ENCODE results near the gene MYMX. TPM values are rescaled to one million over a fixed set of nuclear protein-coding genes. Genes with fewer than 3 reads are reported as not detected.
A peak's percentile ranks its signal among the peaks of the same experiment; 100 is the strongest.

MYMX gene
- total and polyA plus RNA-seq, 2 of the 13 experiments (the other 11 are each of a cell fraction or from before 2014, with no cell fraction given) = not detected

DNA sequence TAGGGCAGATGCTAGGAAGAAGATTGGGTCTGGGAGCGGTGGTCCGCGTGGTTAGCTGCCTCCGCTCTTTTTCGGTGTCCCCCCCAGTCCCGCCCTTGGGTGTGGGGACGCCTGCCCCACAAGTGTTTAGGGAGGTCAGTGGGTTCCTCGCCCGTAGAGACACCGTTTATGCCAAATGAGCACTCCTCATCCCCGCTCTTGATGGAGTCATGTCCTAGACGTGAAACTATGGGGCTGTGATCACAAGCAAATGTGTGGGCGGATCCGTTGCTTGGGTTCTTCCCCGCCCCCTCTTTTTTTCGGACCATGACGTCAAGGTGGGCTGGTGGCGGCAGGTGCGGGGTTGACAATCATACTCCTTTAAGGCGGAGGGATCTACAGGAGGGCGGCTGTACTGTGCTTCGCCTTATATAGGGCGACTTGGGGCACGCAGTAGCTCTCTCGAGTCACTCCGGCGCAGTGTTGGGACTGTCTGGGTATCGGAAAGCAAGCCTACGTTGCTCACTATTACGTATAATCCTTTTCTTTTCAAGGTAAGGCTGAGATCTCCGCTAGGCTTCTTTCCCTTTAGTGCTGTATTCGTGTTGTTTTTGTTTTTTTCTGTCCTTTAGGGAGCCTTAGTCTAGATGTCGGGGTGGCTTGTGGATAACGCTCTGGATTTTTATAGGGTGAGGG, 30.1 kb downstream of the MYMX start, which contains the start of gene HSP90AB1 (continued):
- no peak for TF ChIP-seq NR1H2 (CRISPR knock-in tag; IDR thresholded peaks at IDR 0.05; ENCODE audit: borderline replicate concordance, low read depth)
- no peak; the same call in 1 of the 2 replicates for TF ChIP-seq PHF20 (CRISPR knock-in tag; IDR thresholded peaks at IDR 0.05)
- peak; percentile 91; the same call in 1 of the 2 replicates for TF ChIP-seq ZNF367 (CRISPR knock-in tag; IDR thresholded peaks at IDR 0.05; ENCODE audit: borderline replicate concordance)
- no peak for TF ChIP-seq RORA (CRISPR knock-in tag; IDR thresholded peaks at IDR 0.05)
- TF ChIP-seq SKI (IDR thresholded peaks at IDR 0.05; ENCODE audit: partially characterized antibody) = peak; percentile 72
- 0 out of 2 replicates have a peak, but pooled peaks have one; percentile 8 for TF ChIP-seq ZNF20 (CRISPR knock-in tag; IDR thresholded peaks at IDR 0.05)
- peak; percentile 95 for TF ChIP-seq HDAC6 (IDR thresholded peaks at IDR 0.05; ENCODE audit: low read depth, low read length)
- no peak for TF ChIP-seq ZNF816 (CRISPR knock-in tag; IDR thresholded peaks at IDR 0.05; ENCODE audit: borderline replicate concordance)
- no peak for TF ChIP-seq ZFP36 (IDR thresholded peaks at IDR 0.05; ENCODE audit: borderline replicate concordance, low read depth, low read length, partially characterized antibody)
- TF ChIP-seq MAFF (IDR thresholded peaks at IDR 0.05; ENCODE audit: low read depth, low read length) = no peak; the same call in 1 of the 2 replicates
- TF ChIP-seq KDM5B (CRISPR knock-in tag; IDR thresholded peaks at IDR 0.05; ENCODE audit: borderline replicate concordance) = no peak
- TF ChIP-seq U2AF2 (IDR thresholded peaks at IDR 0.05; ENCODE audit: low read depth, low read length) = no peak
- 0 out of 2 replicates have a peak, but pooled peaks have one; percentile 84 for TF ChIP-seq ATRX (CRISPR knock-in tag; IDR thresholded peaks at IDR 0.05; ENCODE audit: borderline replicate concordance)
- peak; percentile 28; the same call in 1 of the 2 replicates for TF ChIP-seq RARG (CRISPR knock-in tag; IDR thresholded peaks at IDR 0.05; ENCODE audit: low read depth)
- TF ChIP-seq, protein P1, sequence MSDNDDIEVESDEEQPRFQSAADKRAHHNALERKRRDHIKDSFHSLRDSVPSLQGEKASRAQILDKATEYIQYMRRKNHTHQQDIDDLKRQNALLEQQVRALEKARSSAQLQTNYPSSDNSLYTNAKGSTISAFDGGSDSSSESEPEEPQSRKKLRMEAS (IDR thresholded peaks at IDR 0.05) = peak; percentile 80; the same call in 1 of the 2 replicates
- TF ChIP-seq, protein P2, sequence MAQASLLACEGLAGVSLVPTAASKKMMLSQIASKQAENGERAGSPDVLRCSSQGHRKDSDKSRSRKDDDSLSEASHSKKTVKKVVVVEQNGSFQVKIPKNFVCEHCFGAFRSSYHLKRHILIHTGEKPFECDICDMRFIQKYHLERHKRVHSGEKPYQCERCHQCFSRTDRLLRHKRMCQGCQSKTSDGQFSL (CRISPR knock-in tag; IDR thresholded peaks at IDR 0.05) = no peak; the same call in 1 of the 2 replicates
- peak; percentile 34 to 55 for TF ChIP-seq MAFK (conservative IDR thresholded peaks at IDR 0.05 in 1 of 2, IDR thresholded peaks at IDR 0.05 in 1 of 2; ENCODE audit: low read length in 2 of 2)
- no peak for TF ChIP-seq SYNCRIP (IDR thresholded peaks at IDR 0.05; ENCODE audit: insufficient read depth, low read depth, low read length)
- TF ChIP-seq EP300 (IDR thresholded peaks at IDR 0.05; ENCODE audit: low read depth in 2 of 2, low read length in 2 of 2) = peak; percentile 37 to 65; a peak in 3 of 4 replicates
- TF ChIP-seq EP300 (CRISPR knock-in tag; IDR thresholded peaks at IDR 0.05; ENCODE audit: borderline replicate concordance) = no peak; the same call in 1 of the 2 replicates
- TF ChIP-seq DNMT1 (CRISPR knock-in tag; IDR thresholded peaks at IDR 0.05) = no peak
- TF ChIP-seq CBX5 (CRISPR knock-in tag; IDR thresholded peaks at IDR 0.05; ENCODE audit: borderline replicate concordance) = peak; percentile 81
- 0 out of 2 replicates have a peak, but pooled peaks have one; percentile 9 for TF ChIP-seq ZNF292 (CRISPR knock-in tag; IDR thresholded peaks at IDR 0.05; ENCODE audit: borderline replicate concordance, low read depth)
- peak; percentile 66; the same call in 1 of the 2 replicates for TF ChIP-seq ZNF772 (CRISPR knock-in tag; IDR thresholded peaks at IDR 0.05)
- no peak for TF ChIP-seq SRSF9 (IDR thresholded peaks at IDR 0.05; ENCODE audit: borderline replicate concordance, insufficient read depth, low read depth, low read length, poor library complexity, severe bottlenecking)
- no peak for TF ChIP-seq JUNB (CRISPR knock-in tag; IDR thresholded peaks at IDR 0.05; ENCODE audit: borderline replicate concordance)
- TF ChIP-seq BHLHE40 (IDR thresholded peaks at IDR 0.05; ENCODE audit: low read length) = peak; percentile 68
- peak; percentile 0; the same call in 1 of the 2 replicates for TF ChIP-seq ZBTB20 (CRISPR knock-in tag; IDR thresholded peaks at IDR 0.05; ENCODE audit: borderline replicate concordance, low read depth)
- no peak for TF ChIP-seq ATM (IDR thresholded peaks at IDR 0.05; ENCODE audit: borderline replicate concordance)
- TF ChIP-seq BRD4 (CRISPR knock-in tag; IDR thresholded peaks at IDR 0.05) = peak; percentile 58
- peak; percentile 62 for TF ChIP-seq SATB2 (CRISPR knock-in tag; IDR thresholded peaks at IDR 0.05)
